Measurements from ENCODE around the gene FUCA2. TPM values are rescaled to one million over a fixed set of nuclear protein-coding genes. Genes with fewer than 3 reads are reported as not detected.
A peak's percentile ranks its signal among the peaks of the same experiment; 100 is the strongest.
"Not testable (repeated sequence)": the region's sequence is repeated elsewhere in the genome, so short reads cannot be mapped to it uniquely, and the experiment has no call there.

FUCA2 gene
- polyA plus RNA-seq, 10 donors, result 22.0 to 37.3 (median 28.3) TPM

DNA sequence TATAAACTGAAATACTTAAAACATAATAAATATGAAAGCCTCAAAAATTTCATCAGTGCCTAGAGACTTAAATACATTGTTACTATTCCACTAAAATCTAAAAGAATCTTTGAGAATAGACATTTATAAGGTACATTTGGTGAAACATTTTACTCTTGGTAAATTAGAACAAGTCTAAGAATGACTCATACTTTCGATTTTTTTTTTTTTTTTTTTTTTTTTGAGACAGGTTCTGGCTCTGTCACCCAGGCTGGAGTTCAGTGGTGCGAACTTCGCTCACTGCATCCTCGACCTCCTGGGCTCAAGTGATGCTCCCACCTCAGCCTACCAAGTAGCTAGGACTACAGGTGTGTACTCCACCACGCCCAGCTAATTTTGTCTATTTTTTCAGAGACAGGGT is 6.4 kb downstream of the FUCA2 start:
- DNase-seq, result no peak

DNA sequence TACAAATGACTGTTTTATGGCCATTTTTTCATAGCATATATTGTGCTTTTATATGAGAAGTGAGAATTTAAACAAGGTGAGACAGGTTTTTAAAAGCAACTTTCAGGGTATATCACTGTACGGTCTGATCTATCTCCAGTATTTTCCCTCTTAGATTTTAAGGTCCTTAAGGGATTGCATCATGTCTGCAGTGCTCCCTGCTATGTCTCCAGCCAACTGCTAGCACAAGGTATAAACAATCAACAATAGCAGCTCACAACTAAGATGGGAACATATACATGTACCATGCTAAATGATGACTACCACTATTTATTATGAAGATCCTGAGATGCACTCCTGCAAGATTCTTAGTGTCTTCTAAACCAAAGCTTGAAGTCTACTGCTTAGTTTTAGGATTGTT is 7.2 kb downstream of the FUCA2 start:
- DNase-seq, result no peak

- no peak for DNase-seq
Observed at GRCh38 chr6:143501851-143502250, 9.7 kb downstream of the FUCA2 start.

GRCh38 chr6:143498428-143498827 is 13.1 kb downstream of the FUCA2 start:
- no peak for DNase-seq

DNA sequence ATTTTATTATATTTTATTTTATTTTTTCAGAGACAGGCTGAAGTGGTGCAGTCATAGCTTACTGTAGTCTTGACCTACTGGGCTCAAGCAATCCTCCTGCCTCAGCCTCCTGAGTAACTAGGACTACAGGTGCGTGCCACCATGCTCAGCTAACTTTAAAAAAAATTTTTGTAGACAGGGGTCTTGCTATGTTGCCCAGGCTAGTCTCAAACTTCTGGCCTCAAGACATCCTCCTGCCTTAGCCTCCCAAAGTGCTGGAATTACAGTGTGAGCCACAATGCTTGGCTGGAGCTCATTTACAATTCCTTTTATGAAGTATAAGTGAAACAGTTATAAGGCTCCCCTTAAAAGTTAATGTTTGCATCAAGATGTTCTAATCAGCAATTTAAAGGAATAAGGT is 14.5 kb downstream of the FUCA2 start:
- no peak for DNase-seq

DNA sequence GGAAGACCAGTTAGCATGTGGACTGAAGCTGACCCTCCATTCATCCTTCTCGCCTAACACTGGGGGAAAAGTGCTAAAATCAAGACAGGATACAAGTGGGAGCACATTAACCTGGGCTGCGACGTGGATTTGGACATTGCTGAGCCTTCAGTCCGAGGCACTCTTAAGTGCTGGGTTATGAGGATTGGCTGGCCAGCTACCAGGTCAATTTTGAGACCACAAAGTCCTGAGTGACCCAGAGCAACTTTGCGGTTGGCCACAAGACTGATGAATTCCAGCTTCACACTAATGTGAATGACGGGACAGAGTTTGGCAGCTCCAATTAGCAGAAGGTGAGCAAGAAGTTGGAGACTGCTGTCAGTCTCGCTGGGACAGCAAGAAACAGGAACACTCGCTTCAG is 20.7 kb downstream of the FUCA2 start:
- no peak for DNase-seq

DNA sequence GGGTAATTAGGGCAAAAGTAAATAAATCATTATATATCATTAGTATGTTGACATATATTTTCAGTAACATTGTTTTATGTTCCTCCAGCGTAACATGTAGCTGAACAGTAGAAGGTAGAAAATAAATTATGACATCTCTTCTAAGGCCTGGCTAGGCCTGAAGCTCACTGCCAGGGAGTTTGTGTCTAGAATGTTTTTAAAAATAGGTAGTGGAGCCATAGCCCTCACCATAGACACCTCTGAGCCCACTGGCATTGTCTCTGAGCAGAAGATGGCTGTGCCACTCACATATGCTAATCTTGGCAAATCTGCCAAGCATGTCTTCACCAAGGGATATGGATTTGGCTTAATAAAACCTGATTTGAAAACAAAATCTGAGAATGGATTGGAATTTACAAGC is 21.3 kb downstream of the FUCA2 start:
- no peak for DNase-seq

- no peak for DNase-seq
Observed at GRCh38 chr6:143486752-143487151, 24.8 kb downstream of the FUCA2 start.

DNA sequence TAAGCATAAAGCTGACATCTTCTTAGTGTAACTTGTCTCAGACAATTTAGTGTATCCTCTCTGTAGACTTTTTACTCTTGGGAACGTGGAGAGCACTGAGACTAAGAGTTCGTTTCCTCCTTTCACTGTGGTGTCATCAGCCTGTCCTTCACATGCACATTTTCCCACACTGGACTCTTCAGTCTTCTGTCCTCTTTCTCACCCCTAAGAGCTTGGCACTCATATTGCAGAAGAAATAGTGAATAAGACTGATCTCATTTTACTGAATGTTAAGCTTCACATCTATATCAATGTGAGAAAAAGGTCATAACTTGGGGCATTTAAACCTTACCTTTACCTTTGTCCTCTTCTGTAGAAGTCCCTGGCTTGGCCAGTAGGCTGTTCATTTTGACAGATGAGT is 25.6 kb downstream of the FUCA2 start:
- DNase-seq, result no peak

DNA sequence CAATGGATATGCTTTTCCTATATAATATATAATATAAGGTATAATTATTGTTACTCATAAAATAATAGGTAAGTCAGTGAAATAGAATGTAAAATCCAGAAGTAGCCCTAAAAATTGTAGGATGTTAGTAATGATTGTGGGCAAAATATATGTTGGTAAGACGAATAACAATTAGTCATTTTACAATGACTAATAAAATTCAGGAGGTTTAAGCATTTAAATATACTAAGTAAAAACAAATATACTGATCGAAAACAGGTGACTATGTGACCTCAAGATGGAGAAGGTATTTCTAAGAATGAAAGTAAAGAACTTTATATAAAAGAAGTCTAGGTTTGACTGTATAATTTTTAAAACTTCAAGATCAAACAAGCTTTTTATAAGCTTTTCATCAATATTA is 28.9 kb downstream of the FUCA2 start:
- no peak for DNase-seq

DNA sequence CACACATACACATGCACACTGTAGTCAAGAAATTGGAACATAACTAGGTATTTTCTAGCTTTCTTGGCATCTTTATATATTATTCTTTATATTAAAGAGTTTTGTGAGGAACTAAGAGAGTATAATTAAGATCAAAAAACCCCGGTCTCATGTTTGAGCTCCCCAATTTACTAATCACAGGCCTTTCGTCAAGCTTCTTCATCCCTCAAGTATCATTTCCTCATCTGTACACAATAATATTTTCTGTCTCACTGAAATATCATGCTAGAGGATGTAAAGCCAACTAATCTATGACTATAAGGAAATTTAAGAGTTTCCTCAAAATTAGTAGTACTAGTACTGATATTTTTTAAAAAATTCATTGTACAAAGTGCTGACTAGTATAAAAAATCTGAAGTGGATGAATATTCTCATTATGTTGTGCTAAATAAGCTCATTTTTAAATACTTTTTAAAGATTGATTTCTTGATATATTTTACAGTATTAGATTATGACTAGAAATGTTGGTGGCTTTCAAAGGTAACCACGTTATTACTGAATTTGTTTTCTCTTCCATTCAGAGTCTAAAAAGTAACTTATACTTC is 32.9 kb downstream of the FUCA2 start:
- DNase-seq, result no peak

DNA sequence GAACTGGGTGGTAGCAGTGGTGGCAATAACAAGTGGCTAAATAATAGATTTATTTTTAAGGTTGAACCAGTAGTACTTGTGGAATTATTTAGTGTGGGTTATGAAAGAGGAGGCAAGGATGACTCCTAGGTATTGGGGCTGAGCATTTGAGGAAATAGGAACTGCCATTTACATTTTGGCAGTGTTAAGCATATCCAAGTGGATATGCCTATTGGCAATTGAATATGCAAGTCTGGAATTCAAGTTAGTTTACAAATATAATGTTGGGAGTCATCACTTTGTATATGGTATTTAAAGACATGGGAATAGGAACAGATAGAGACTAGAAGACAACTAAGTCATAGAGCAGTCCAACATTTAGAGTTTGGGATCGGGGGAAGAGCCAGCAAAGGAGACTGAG is 35.0 kb downstream of the FUCA2 start:
- no peak for DNase-seq

- no peak for DNase-seq
Observed at GRCh38 chr6:143471822-143472221, 39.7 kb downstream of the FUCA2 start.

- DNase-seq, result not testable (repeated sequence)
Observed at GRCh38 chr6:143468823-143469222, 42.7 kb downstream of the FUCA2 start.

- DNase-seq, result no peak
Observed at GRCh38 chr6:143468026-143468425, 43.5 kb downstream of the FUCA2 start.

- DNase-seq, result no peak
Observed at GRCh38 chr6:143465546-143465945, 46.0 kb downstream of the FUCA2 start.

GRCh38 chr6:143457563-143458359 is 53.8 kb downstream of the FUCA2 start:
- no peak for DNase-seq

- DNase-seq, result no peak
Observed at GRCh38 chr6:143451531-143451930, 60.0 kb downstream of the FUCA2 start.

- DNase-seq, result peak; percentile 91 to 96 (median 91)
Observed at GRCh38 chr6:143450453-143451371, 60.8 kb downstream of the FUCA2 start, which contains the start of the genes ADAT2 and PEX3. Gene ADAT2, minus strand, starts transcription at chr6:143450695. Its CDS starts 37 bp downstream, at chr6:143450658. Gene PEX3, plus strand, starts transcription at chr6:143450805. Its CDS starts 238 bp downstream, at chr6:143451043.

GRCh38 chr6:143449714-143450452 is 61.6 kb downstream of the FUCA2 start:
- DNase-seq, result peak; percentile 10 to 79 (median 38)

- DNase-seq, result no peak
Observed at GRCh38 chr6:143449082-143449713, 62.3 kb downstream of the FUCA2 start.
